ENCODE results near the gene NOBOX. TPM values are rescaled to one million over a fixed set of nuclear protein-coding genes. Genes with fewer than 3 reads are reported as not detected.

NOBOX gene
- total and polyA plus RNA-seq, 2 donors from 2014 or later: not detected

DNA sequence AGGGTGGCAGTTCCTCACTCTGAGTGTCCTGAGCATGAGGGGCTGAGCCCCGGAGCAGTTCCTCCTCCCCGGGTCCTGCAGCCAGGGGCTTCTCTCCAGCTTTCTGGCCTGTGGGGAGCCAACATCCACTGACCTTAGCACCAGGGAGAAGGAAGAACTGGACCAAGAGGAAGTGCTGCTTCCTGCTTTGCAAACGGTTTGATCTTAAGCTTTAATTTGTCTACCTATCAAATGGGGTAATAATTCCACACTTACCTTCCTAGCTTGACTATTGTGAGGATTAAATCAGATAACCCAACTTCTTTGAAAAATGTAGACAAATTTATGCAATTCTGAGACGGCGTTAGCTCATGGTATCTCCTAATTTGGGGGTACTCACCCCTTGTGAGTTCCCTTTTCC, 2.0 kb downstream of the NOBOX start:
- DNase-seq (no peak), FAIRE-seq (no peak)
- intact Hi-C loops (cut with DNase I): loop anchor here (5.0 kb wide), 1 partner anchor 229 kb away; no protein-coding TSS in a partner anchor
- no peak overlapping the region for H3K27ac ChIP-seq (ENCODE audit: low read depth in 2 of 2, low read length in 2 of 2)
- H3K4me3 ChIP-seq (ENCODE audit: low read length in 3 of 3): no peak overlapping the region
- TF ChIP-seq CTCF (IDR thresholded peaks at IDR 0.05; ENCODE audit: borderline replicate concordance, extremely low read depth, insufficient read depth): no peak
- H3K4me1 ChIP-seq (ENCODE audit: control insufficient read depth in 2 of 3, insufficient read depth in 2 of 3, low read depth in 1 of 3, low read length in 3 of 3): no peaks in the 10 kb centered on the region
- no peaks in the 10 kb centered on the region for H3K36me3 ChIP-seq (ENCODE audit: control insufficient read depth in 2 of 3, insufficient read depth in 3 of 3, low read length in 3 of 3)
- no peaks in the 10 kb centered on the region for H3K27me3 ChIP-seq (ENCODE audit: control insufficient read depth, insufficient read depth, low read length)
- H3K9me3 ChIP-seq (ENCODE audit: control insufficient read depth in 2 of 3, insufficient read depth in 1 of 3, low read length in 3 of 3): no peaks in the 10 kb centered on the region
- H3K9ac ChIP-seq (ENCODE audit: low read length in 3 of 3): no peak overlapping the region

DNA sequence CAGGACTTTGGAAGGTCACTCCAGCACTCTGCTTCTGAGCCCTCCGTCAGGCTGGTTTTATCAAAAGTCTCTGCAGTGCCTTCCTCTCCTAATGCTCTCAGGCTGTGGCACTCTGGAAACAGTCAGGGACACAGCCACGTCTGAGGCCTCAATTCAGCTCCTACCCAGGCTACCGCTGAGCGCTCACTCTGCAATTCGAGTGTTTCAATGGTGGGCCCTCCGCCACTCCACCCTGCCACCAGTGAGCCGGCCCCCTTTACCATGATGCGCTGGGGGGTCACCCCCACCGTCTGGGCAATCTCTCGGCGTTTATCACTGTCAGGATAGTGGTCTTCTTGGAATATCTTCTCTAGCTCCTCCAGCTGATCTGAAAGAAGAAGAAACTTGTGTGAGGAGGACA, 3.5 kb downstream of the NOBOX start:
- H3K36me3 ChIP-seq (ENCODE audit: control insufficient read depth in 2 of 3, insufficient read depth in 3 of 3, low read length in 3 of 3): no peaks in the 10 kb centered on the region
- intact Hi-C loops (cut with DNase I): loop anchor here (5.0 kb wide), 1 partner anchor 228 kb away; no protein-coding TSS in a partner anchor
- H3K9me3 ChIP-seq (ENCODE audit: control insufficient read depth in 2 of 3, insufficient read depth in 1 of 3, low read length in 3 of 3): no peaks in the 10 kb centered on the region
- no peak for FAIRE-seq
- no peak overlapping the region for H3K9ac ChIP-seq (ENCODE audit: low read length in 3 of 3)
- no peak for DNase-seq
- H3K27ac ChIP-seq (ENCODE audit: low read depth in 2 of 2, low read length in 2 of 2): no peak overlapping the region
- H3K4me1 ChIP-seq (ENCODE audit: control insufficient read depth in 2 of 3, insufficient read depth in 2 of 3, low read depth in 1 of 3, low read length in 3 of 3): no peaks in the 10 kb centered on the region
- H3K4me3 ChIP-seq (ENCODE audit: low read length in 3 of 3): no peak overlapping the region
- no peak for TF ChIP-seq CTCF (IDR thresholded peaks at IDR 0.05; ENCODE audit: borderline replicate concordance, extremely low read depth, insufficient read depth)
- H3K27me3 ChIP-seq (ENCODE audit: control insufficient read depth, insufficient read depth, low read length): no peaks in the 10 kb centered on the region

DNA sequence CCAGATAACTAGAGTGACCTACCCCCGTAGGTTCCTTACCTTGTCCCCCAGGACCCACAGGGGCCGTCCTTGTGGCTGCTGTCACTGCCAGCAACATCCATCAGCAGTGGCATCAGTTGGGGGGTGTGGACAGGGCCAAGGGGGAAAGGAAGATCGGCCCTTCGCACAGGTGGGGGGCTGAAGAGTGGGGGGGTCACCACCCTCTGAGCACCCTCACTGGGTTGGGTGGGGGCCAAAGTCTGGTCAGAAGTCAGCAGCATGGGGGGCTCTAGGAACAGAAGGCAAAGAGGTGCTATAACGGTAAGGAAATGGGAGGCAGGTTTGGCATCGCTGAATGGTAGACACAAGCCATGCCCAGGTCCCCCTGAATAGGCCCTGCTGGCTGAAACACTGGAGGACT, 4.6 kb downstream of the NOBOX start:
- H3K36me3 ChIP-seq (ENCODE audit: control insufficient read depth in 2 of 3, insufficient read depth in 3 of 3, low read length in 3 of 3): no peaks in the 10 kb centered on the region
- H3K9me3 ChIP-seq (ENCODE audit: control insufficient read depth in 2 of 3, insufficient read depth in 1 of 3, low read length in 3 of 3): no peaks in the 10 kb centered on the region
- no peak for FAIRE-seq
- H3K27me3 ChIP-seq (ENCODE audit: control insufficient read depth, insufficient read depth, low read length): no peaks in the 10 kb centered on the region
- H3K4me3 ChIP-seq (ENCODE audit: low read length in 3 of 3): no peak overlapping the region
- intact Hi-C loops (cut with DNase I): no loop called here
- no peak for DNase-seq
- no peak overlapping the region for H3K9ac ChIP-seq (ENCODE audit: low read length in 3 of 3)
- H3K27ac ChIP-seq (ENCODE audit: low read depth in 2 of 2, low read length in 2 of 2): no peak overlapping the region
- H3K4me1 ChIP-seq (ENCODE audit: control insufficient read depth in 2 of 3, insufficient read depth in 2 of 3, low read depth in 1 of 3, low read length in 3 of 3): no peaks in the 10 kb centered on the region
- TF ChIP-seq CTCF (IDR thresholded peaks at IDR 0.05; ENCODE audit: borderline replicate concordance, extremely low read depth, insufficient read depth): no peak

GRCh38 chr7:144398291-144398690, 5.2 kb downstream of the NOBOX start:
- Histone ChIP-seq H3K4me1 (ENCODE audit: control insufficient read depth in 2 of 3, insufficient read depth in 2 of 3, low read depth in 1 of 3, low read length in 3 of 3) (no peaks in the 10 kb centered on the region), H3K27ac (ENCODE audit: low read depth in 2 of 2, low read length in 2 of 2) (no peak overlapping the region), H3K4me3 (ENCODE audit: low read length in 3 of 3) (no peak overlapping the region), H3K36me3 (ENCODE audit: control insufficient read depth in 2 of 3, insufficient read depth in 3 of 3, low read length in 3 of 3) (no peaks in the 10 kb centered on the region), H3K9ac (ENCODE audit: low read length in 3 of 3) (no peak overlapping the region), H3K27me3 (ENCODE audit: control insufficient read depth, insufficient read depth, low read length) (no peaks in the 10 kb centered on the region), H3K9me3 (ENCODE audit: control insufficient read depth in 2 of 3, insufficient read depth in 1 of 3, low read length in 3 of 3) (no peaks in the 10 kb centered on the region)
- TF ChIP-seq CTCF (IDR thresholded peaks at IDR 0.05; ENCODE audit: borderline replicate concordance, extremely low read depth, insufficient read depth): no peak
- DNase-seq: no peak
- FAIRE-seq: no peak
- intact Hi-C loops (cut with DNase I): no loop called here
